H9 (cell line): Measurements from ENCODE around the gene MTMR12. TPM values are rescaled to one million over a fixed set of nuclear protein-coding genes. Genes with fewer than 3 reads are reported as not detected.

Source experiments
- DNase-seq: peaks from one replicate; pipeline ENCODE4 v3.0.0-alpha.2; 2017
- H2AFZ ChIP-seq: one replicate; pipeline ENCODE4 v1.6.1; 2013; ENCODE audit warnings: mild to moderate bottlenecking, low read length, control low read depth, moderate library complexity
- H2AK5ac ChIP-seq: 2 replicates; pipeline ENCODE4 v1.6.1; 2013; ENCODE audit warnings: low read length, control low read depth, mixed read lengths; ENCODE audit not compliant: insufficient read length
- H2BK120ac ChIP-seq: one replicate; pipeline ENCODE4 v1.6.1; 2013; ENCODE audit warnings: low read depth, mild to moderate bottlenecking, low read length, control low read depth, inconsistent platforms; ENCODE audit not compliant: poor library complexity, severe bottlenecking
- H2BK12ac ChIP-seq: 2 replicates; pipeline ENCODE4 v1.6.1; 2013; ENCODE audit warnings: low read length, control low read depth, mixed read lengths, low read depth; ENCODE audit not compliant: insufficient read length
- H2BK15ac ChIP-seq: 2 replicates; pipeline ENCODE4 v1.6.1; 2013; ENCODE audit warnings: low read depth, low read length, control low read depth
- H2BK20ac ChIP-seq: one replicate; pipeline ENCODE4 v1.6.1; 2013; ENCODE audit warnings: low read depth, mild to moderate bottlenecking, low read length, control low read depth, inconsistent platforms; ENCODE audit not compliant: poor library complexity, severe bottlenecking
- H2BK5ac ChIP-seq: 2 replicates; pipeline ENCODE4 v1.6.1; 2013; ENCODE audit warnings: low read length, control low read depth, mixed read lengths; ENCODE audit not compliant: insufficient read length
- H3K14ac ChIP-seq: 2 replicates; pipeline ENCODE4 v1.6.1; 2013; ENCODE audit warnings: low read length, control low read depth; ENCODE audit not compliant: insufficient read depth
- H3K18ac ChIP-seq: 2 replicates; pipeline ENCODE4 v1.6.1; 2013; ENCODE audit warnings: low read depth, mild to moderate bottlenecking, mixed read lengths, low read length, control low read depth; ENCODE audit not compliant: insufficient read length
- H3K23ac ChIP-seq: 2 replicates; pipeline ENCODE4 v1.6.1; 2013; ENCODE audit warnings: low read length, control low read depth, mixed read lengths, low read depth; ENCODE audit not compliant: insufficient read length
- H3K23me2 ChIP-seq: 2 replicates; pipeline ENCODE4 v1.6.1; 2013; ENCODE audit warnings: low read depth, mild to moderate bottlenecking, mixed read lengths, low read length, control low read depth; ENCODE audit not compliant: insufficient read length, poor library complexity, severe bottlenecking
- H3K27ac ChIP-seq: 2 replicates; pipeline ENCODE4 v1.5.1; 2013; ENCODE audit warnings: low read length, control low read depth, mixed read lengths, low read depth; ENCODE audit not compliant: insufficient read length
- H3K27me3 ChIP-seq: 2 replicates; pipeline ENCODE4 v1.6.1; 2013; ENCODE audit warnings: low read length, control low read depth, inconsistent platforms; ENCODE audit not compliant: insufficient read depth
- H3K4ac ChIP-seq: 2 replicates; pipeline ENCODE4 v1.6.1; 2013; ENCODE audit warnings: low read depth, mild to moderate bottlenecking, control low read depth, inconsistent platforms, low read length, moderate library complexity
- H3K4me1 ChIP-seq: 2 replicates; pipeline ENCODE4 v1.6.1; 2013; ENCODE audit warnings: low read length, control low read depth, inconsistent platforms; ENCODE audit not compliant: insufficient read depth
- H3K4me2 ChIP-seq: 2 replicates; pipeline ENCODE4 v1.6.1; 2013; ENCODE audit warnings: low read length, control low read depth, mixed read lengths; ENCODE audit not compliant: insufficient read length, insufficient read depth
- H3K56ac ChIP-seq: 2 replicates; pipeline ENCODE4 v1.6.1; 2013; ENCODE audit warnings: low read depth, mild to moderate bottlenecking, mixed read lengths, low read length, control low read depth; ENCODE audit not compliant: insufficient read length
- H3K79me1 ChIP-seq: 2 replicates; pipeline ENCODE4 v1.6.1; 2013; ENCODE audit warnings: low read depth, mild to moderate bottlenecking, moderate library complexity, low read length, control low read depth, inconsistent platforms; ENCODE audit not compliant: insufficient read depth, poor library complexity, severe bottlenecking
- H3K79me2 ChIP-seq: 2 replicates; pipeline ENCODE4 v1.6.1; 2013; ENCODE audit warnings: low read length, control low read depth, inconsistent platforms; ENCODE audit not compliant: insufficient read depth
- H3K9ac ChIP-seq: 2 replicates; pipeline ENCODE4 v1.6.1; 2013; ENCODE audit warnings: low read length, control low read depth, mixed read lengths; ENCODE audit not compliant: insufficient read length; ENCODE audit errors: extremely low read depth
- H3K9me3 ChIP-seq: one replicate; pipeline ENCODE4 v1.6.1; 2013; ENCODE audit warnings: low read depth, low read length, inconsistent platforms; ENCODE audit not compliant: control insufficient read depth
- H3T11ph ChIP-seq: one replicate; pipeline ENCODE4 v1.6.1; 2013; ENCODE audit warnings: mild to moderate bottlenecking, low read length, control low read depth, inconsistent platforms
- H4K20me1 ChIP-seq: one replicate; pipeline ENCODE4 v1.6.1; 2013; ENCODE audit not compliant: control insufficient read depth, insufficient read length, insufficient read depth
- H4K5ac ChIP-seq: 2 replicates; pipeline ENCODE4 v1.6.1; 2013; ENCODE audit warnings: low read depth, mild to moderate bottlenecking, mixed read lengths, low read length, control low read depth; ENCODE audit not compliant: insufficient read length
- H4K8ac ChIP-seq: replicated peaks from 2 replicates; pipeline ENCODE4 v1.6.1; 2013; ENCODE audit warnings: low read length, control low read depth, mixed read lengths, low read depth; ENCODE audit not compliant: insufficient read length
- H4K91ac ChIP-seq: 2 replicates; pipeline ENCODE4 v1.6.1; 2013; ENCODE audit warnings: low read depth, mild to moderate bottlenecking, moderate library complexity, mixed read lengths, low read length, control low read depth; ENCODE audit not compliant: insufficient read length
- H3K27ac Mint-ChIP-seq, 3 experiments: 2 replicates in 2 of 3; 3 replicates in 1 of 3; pipeline ENCODE4 v1.8.0; 2020 to 2021; ENCODE audit warnings: mixed read lengths in 3 of 3, mild to moderate bottlenecking in 1 of 3, moderate library complexity in 1 of 3
- H3K27me3 Mint-ChIP-seq: 2 replicates; pipeline ENCODE4 v1.8.0; 2021; ENCODE audit warnings: low read depth, mild to moderate bottlenecking, moderate library complexity, mixed read lengths
- H3K36me3 Mint-ChIP-seq, 3 experiments: 2 replicates in 2 of 3; 3 replicates in 1 of 3; pipeline ENCODE4 v1.8.0; 2020 to 2021; ENCODE audit warnings: low read depth in 3 of 3, mixed read lengths in 3 of 3; ENCODE audit not compliant: insufficient read depth in 1 of 3
- H3K4me1 Mint-ChIP-seq, 2 experiments: 2 replicates each; pipeline ENCODE4 v1.8.0; 2020; ENCODE audit warnings: mixed read lengths in 2 of 2
- H3K4me3 Mint-ChIP-seq, 2 experiments: 2 replicates in 1 of 2; 3 replicates in 1 of 2; pipeline ENCODE4 v1.8.0; 2020 to 2021; ENCODE audit warnings: mild to moderate bottlenecking in 2 of 2, mixed read lengths in 2 of 2, moderate library complexity in 1 of 2
- H3K9me3 Mint-ChIP-seq, 2 experiments: 2 replicates in 1 of 2; 3 replicates in 1 of 2; pipeline ENCODE4 v1.8.0; 2020; ENCODE audit warnings: mild to moderate bottlenecking in 2 of 2, mixed read lengths in 2 of 2, moderate library complexity in 1 of 2
- WGBS: extraction: QIAGEN DNeasy Blood & Tissue Kit; methylation state at CpG from one replicate; pipeline ENCODE4 v1.1.7; 2013; ENCODE audit warnings: missing lambda C conversion rate, low lambda C conversion rate, mixed read lengths; ENCODE audit not compliant: insufficient read length; ENCODE audit errors: extremely low coverage; 5-methylcytosine and 5-hydroxymethylcytosine counted together
- total RNA-seq: library from RNA; stranded (reverse); gene quantifications from 2 replicates; pipeline ENCODE4 v1.2.1, GENCODE V29; 2021
- TF ChIP-seq, protein P1 (sequence below): fragments of 200-600 bp; sonication (generic); conservative IDR thresholded peaks from 3 replicates; pipeline ENCODE4 v1.8.0; 2021; ENCODE audit warnings: antibody characterized with exemption, mild to moderate bottlenecking

MTMR12 gene
- total RNA-seq, 1 experiment from 2014 or later, result 39.3 TPM

DNA sequence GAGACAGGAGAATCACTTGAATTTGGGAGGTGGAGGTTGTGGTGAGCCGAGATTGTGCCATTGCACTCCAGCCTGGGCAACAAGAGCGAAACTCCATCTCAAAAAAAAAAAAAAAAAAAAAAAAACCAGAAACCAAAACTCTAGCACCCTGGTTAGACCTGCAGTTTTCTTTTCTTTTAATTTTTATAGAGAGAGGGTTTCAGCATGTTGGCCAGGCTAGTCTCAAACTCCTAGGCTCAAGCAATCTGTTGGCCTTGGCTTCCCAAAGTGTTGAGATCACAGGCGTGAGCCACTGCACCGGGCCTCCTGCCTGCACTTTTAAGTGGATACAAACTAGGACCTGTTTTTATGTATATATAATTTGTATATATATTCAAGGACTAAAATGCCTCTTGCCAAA is 12.9 kb upstream of the MTMR12 start:
- Histone ChIP-seq H2BK15ac (no peak overlapping the region), H3K18ac (no peak overlapping the region), H3K27me3 (no peaks in the 10 kb centered on the region), H3K27ac (no peak overlapping the region), H3K23ac (no peak overlapping the region), H3K4ac (no peak overlapping the region), H4K91ac (no peak overlapping the region), H3K56ac (no peak overlapping the region), H2BK12ac (no peak overlapping the region), H3K14ac (no peak overlapping the region), H3K23me2 (no peaks in the 10 kb centered on the region), H2BK120ac (no peak overlapping the region), H3K9me3 (no peaks in the 10 kb centered on the region), H3K4me1 (no peaks in the 10 kb centered on the region), H2BK5ac (no peak overlapping the region), H3K9ac (no peak overlapping the region), H4K8ac (no peak overlapping the region), H2AK5ac (no peak overlapping the region), H4K5ac (no peak overlapping the region), H4K20me1 (no peaks in the 10 kb centered on the region), H2BK20ac (no peak overlapping the region), H3T11ph (no peak overlapping the region), H3K79me2 (no peaks in the 10 kb centered on the region), H3K4me2 (no peak overlapping the region), H3K79me1 (no peaks in the 10 kb centered on the region), H2AFZ (no peak overlapping the region)
- TF ChIP-seq, protein P1, sequence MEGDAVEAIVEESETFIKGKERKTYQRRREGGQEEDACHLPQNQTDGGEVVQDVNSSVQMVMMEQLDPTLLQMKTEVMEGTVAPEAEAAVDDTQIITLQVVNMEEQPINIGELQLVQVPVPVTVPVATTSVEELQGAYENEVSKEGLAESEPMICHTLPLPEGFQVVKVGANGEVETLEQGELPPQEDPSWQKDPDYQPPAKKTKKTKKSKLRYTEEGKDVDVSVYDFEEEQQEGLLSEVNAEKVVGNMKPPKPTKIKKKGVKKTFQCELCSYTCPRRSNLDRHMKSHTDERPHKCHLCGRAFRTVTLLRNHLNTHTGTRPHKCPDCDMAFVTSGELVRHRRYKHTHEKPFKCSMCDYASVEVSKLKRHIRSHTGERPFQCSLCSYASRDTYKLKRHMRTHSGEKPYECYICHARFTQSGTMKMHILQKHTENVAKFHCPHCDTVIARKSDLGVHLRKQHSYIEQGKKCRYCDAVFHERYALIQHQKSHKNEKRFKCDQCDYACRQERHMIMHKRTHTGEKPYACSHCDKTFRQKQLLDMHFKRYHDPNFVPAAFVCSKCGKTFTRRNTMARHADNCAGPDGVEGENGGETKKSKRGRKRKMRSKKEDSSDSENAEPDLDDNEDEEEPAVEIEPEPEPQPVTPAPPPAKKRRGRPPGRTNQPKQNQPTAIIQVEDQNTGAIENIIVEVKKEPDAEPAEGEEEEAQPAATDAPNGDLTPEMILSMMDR, result no peak
- Mint-ChIP-seq H3K9me3 (peaks cover 5 to 6% of the 10 kb centered on the region in 2 experiments; a peak in 4 of 5 replicates), H3K4me3 (no peak overlapping the region), H3K27me3 (no peaks in the 10 kb centered on the region), H3K4me1 (peaks cover 2 to 5% of the 10 kb centered on the region in 2 experiments; a peak in 1 of 4 replicates), H3K27ac (no peak overlapping the region), H3K36me3 (peaks cover 0 to 5% (median 0%) of the 10 kb centered on the region in 3 experiments; a peak in 2 of 7 replicates)
- no CpG with 5 or more reads among the region's 4 CpGs for WGBS
- no peak for DNase-seq
